B cell (primary cell): ENCODE data around the gene SGCD.

Source experiments
- CTCF ChIP-seq: fragments of 200-600 bp; IDR thresholded peaks from one replicate; pipeline ENCODE4 v1.8.0; 2022; ENCODE audit warnings: antibody characterized with exemption, mild to moderate bottlenecking
- EZH2 ChIP-seq: IDR thresholded peaks from 2 replicates; pipeline ENCODE4 v1.6.1; 2012; ENCODE audit warnings: borderline replicate concordance, low read depth, mild to moderate bottlenecking, moderate library complexity, low read length; ENCODE audit not compliant: insufficient read depth, poor library complexity, severe bottlenecking

- TF ChIP-seq CTCF (no peak), EZH2 (no peak)
Measured at GRCh38 chr5:156799171-156799570, 472.2 kb downstream of the SGCD start.
